Sigmoid colon (tissue), 4 donors: Measurements from ENCODE around the gene ZFP69B.

Experiments
- CTCF ChIP-seq, 4 experiments: fragments of 450-650 bp in 3 of 4; fragments of 200-600 bp in 1 of 4; IDR thresholded peaks; one replicate each; pipeline ENCODE4 v1.5.1; 2016 to 2019; ENCODE audit warnings: antibody characterized with exemption in 4 of 4, mild to moderate bottlenecking in 3 of 4, moderate library complexity in 2 of 4
- EP300 ChIP-seq, 4 donors: sonication (generic); formaldehyde crosslinking; IDR thresholded peaks; one replicate each; pipeline ENCODE4 v1.6.1; 2017; ENCODE audit warnings: antibody characterized with exemption in 4 of 4
- POLR2A ChIP-seq, 2 donors: fragments of 450-650 bp; IDR thresholded peaks; one replicate each; pipeline ENCODE4 v1.6.1; 2016; ENCODE audit warnings: antibody characterized with exemption in 2 of 2, mild to moderate bottlenecking in 2 of 2, moderate library complexity in 2 of 2
- POLR2AphosphoS5 ChIP-seq, 4 donors: sonication (generic); formaldehyde crosslinking; IDR thresholded peaks; one replicate each; pipeline ENCODE4 v1.6.1; 2017; ENCODE audit warnings: antibody characterized with exemption in 4 of 4

DNA sequence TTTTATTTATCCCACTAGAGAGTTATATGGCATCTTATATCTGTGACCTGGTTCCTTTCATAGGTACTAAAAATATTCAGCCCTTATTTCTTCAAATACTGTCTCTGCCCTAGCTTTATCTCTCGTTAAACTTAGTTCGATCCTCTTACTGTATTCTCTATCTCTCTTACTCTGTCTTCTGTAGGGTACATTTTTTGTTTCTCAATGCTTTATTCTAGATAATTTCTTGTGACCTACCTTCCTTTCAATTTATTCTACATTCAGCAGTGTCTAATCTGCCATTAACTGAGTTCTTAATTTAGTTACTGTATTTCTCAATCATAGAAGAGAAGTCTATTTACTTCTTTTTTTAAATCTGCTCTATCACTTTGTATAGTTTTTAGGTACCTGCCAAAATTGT is 25.0 kb downstream of the ZFP69B start:
- no peak for TF ChIP-seq CTCF (IDR thresholded peaks at IDR 0.05)
- no peak for TF ChIP-seq POLR2A (IDR thresholded peaks at IDR 0.05)
- TF ChIP-seq POLR2AphosphoS5 (IDR thresholded peaks at IDR 0.05): no peak
- no peak for TF ChIP-seq EP300 (IDR thresholded peaks at IDR 0.05)
